ENCODE results near the gene NTM. TPM values are rescaled to one million over a fixed set of nuclear protein-coding genes. Genes with fewer than 3 reads are reported as not detected.

Gene NTM
- total and polyA plus RNA-seq, 2 donors (not counting 3 experiments of a cell fraction or from before 2014, with no cell fraction given) = 1.00 to 1.1 TPM

DNA sequence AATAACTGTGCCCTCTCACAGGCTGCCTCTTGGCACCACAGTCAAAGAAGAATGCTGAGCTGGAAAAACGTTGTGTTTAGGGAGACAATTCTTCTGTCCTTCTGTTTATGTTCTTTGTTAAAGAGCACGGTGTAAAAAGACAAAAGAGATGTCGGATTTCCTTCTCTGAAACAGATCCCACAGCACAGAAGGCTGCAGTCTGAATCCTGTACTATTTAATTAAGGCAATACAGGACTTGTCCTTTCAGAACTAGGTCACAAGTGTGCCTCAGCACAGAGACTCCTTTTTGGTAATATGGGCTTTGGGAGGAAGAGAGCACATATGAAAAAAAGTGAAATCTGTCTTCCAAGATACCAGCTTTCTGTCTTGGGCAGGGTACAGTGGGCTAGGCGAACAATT, 201.2 kb downstream of the NTM start:
- POLR2A ChIA-PET = no interaction called here

More for the DNA sequence above, 201.2 kb downstream of the NTM start:
- no TSS peak for BruUV-seq (replicated peaks)
- H3K4me2 ChIP-seq (ENCODE audit: insufficient read depth, low read length) = no peak overlapping the region
- H3K27ac ChIP-seq (ENCODE audit: insufficient read depth, low read depth, low read length) = no peak overlapping the region
- H3K9me3 ChIP-seq (replicated peaks; ENCODE audit: control insufficient read depth, insufficient read depth, low read length) = no peaks in the 10 kb centered on the region
- DNase-seq (ENCODE audit: low read depth, low spot score) = no peak
- H3K27me3 ChIP-seq (ENCODE audit: control insufficient read depth in 2 of 2, insufficient read depth in 2 of 2, low read length in 2 of 2) = no peaks in the 10 kb centered on the region
- H3K9me1 ChIP-seq (replicated peaks; ENCODE audit: control insufficient read depth, extremely low read depth, insufficient read depth, low read length) = no peaks in the 10 kb centered on the region
- dilution Hi-C loops (cut with MboI; ENCODE audit: extremely low pct_ligation_motif_present, low sequenced_read_pairs) (no loop called here), intact Hi-C loops (cut with micrococcal nuclease) (no loop called here)
- CTCF ChIA-PET = no interaction called here
- H3K79me2 ChIP-seq (ENCODE audit: control insufficient read depth, insufficient read depth, low read length) = no peaks in the 10 kb centered on the region
- FAIRE-seq = no peak
- no peak for TF ChIP-seq GATA2 (IDR thresholded peaks at IDR 0.05; ENCODE audit: insufficient read depth, insufficient read length, low read depth, low read length)
- TF ChIP-seq JUN (IDR thresholded peaks at IDR 0.05; ENCODE audit: borderline replicate concordance, insufficient read depth, insufficient read length, low read depth) = no peak
- TF ChIP-seq, protein P1, sequence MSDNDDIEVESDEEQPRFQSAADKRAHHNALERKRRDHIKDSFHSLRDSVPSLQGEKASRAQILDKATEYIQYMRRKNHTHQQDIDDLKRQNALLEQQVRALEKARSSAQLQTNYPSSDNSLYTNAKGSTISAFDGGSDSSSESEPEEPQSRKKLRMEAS (IDR thresholded peaks at IDR 0.05; ENCODE audit: insufficient read depth, insufficient read length) = no peak
- no peak for TF ChIP-seq POLR2AphosphoS5 (IDR thresholded peaks at IDR 0.05; ENCODE audit: insufficient read depth, low read depth, low read length)
- TF ChIP-seq, protein P2, sequence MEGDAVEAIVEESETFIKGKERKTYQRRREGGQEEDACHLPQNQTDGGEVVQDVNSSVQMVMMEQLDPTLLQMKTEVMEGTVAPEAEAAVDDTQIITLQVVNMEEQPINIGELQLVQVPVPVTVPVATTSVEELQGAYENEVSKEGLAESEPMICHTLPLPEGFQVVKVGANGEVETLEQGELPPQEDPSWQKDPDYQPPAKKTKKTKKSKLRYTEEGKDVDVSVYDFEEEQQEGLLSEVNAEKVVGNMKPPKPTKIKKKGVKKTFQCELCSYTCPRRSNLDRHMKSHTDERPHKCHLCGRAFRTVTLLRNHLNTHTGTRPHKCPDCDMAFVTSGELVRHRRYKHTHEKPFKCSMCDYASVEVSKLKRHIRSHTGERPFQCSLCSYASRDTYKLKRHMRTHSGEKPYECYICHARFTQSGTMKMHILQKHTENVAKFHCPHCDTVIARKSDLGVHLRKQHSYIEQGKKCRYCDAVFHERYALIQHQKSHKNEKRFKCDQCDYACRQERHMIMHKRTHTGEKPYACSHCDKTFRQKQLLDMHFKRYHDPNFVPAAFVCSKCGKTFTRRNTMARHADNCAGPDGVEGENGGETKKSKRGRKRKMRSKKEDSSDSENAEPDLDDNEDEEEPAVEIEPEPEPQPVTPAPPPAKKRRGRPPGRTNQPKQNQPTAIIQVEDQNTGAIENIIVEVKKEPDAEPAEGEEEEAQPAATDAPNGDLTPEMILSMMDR (IDR thresholded peaks at IDR 0.05; ENCODE audit: extremely low read depth in 1 of 2, insufficient read depth in 1 of 2, low read depth in 1 of 2, low read length in 2 of 2) = no peak
- no peak for TF ChIP-seq FOS (IDR thresholded peaks at IDR 0.05; ENCODE audit: borderline replicate concordance, insufficient read depth, low read length)
- no peak for TF ChIP-seq MYC (IDR thresholded peaks at IDR 0.05; ENCODE audit: low read depth, low read length)
- no peak for TF ChIP-seq POLR2A (IDR thresholded peaks at IDR 0.05; ENCODE audit: low read depth, low read length)
- no peak for TF ChIP-seq EZH2 (IDR thresholded peaks at IDR 0.05; ENCODE audit: borderline replicate concordance, low read depth, low read length, severe bottlenecking)
- no peak overlapping the region for H3K9ac ChIP-seq (replicated peaks; ENCODE audit: extremely low read depth, insufficient read depth, low read length)
- H2AFZ ChIP-seq (ENCODE audit: low read depth, low read length) = no peak overlapping the region
- H3K4me1 ChIP-seq (ENCODE audit: control insufficient read depth, extremely low read depth, insufficient read depth, low read length) = no peaks in the 10 kb centered on the region
- H3K4me3 ChIP-seq (replicated peaks in 1 of 3; ENCODE audit: insufficient read depth in 1 of 3, low read depth in 1 of 3, low read length in 3 of 3) = no peak overlapping the region
- H3K36me3 ChIP-seq (ENCODE audit: control insufficient read depth in 2 of 2, extremely low read depth in 1 of 2, insufficient read depth in 2 of 2, low read length in 2 of 2) = no peaks in the 10 kb centered on the region
- no peaks in the 10 kb centered on the region for H4K20me1 ChIP-seq (replicated peaks; ENCODE audit: control insufficient read depth, extremely low read depth, insufficient read depth, low read length)

All from endothelial cell of umbilical vein (primary cell).